HL-60 (cell line): ENCODE results near the gene CEBPB.
A peak's percentile ranks its signal among the peaks of the same experiment; 100 is the strongest.

Experiments used
- DNase-seq, 2 experiments: peaks; one replicate each; pipeline ENCODE4 v3.0.0-alpha.2; 2010 to 2020; ENCODE audit warnings: low read depth in 1 of 2, low spot score in 1 of 2
- H3K27ac ChIP-seq: fragments of 250-450 bp; sonication (Bioruptor Pico); replicated peaks from 2 replicates; pipeline ENCODE4 v1.5.1; 2020; ENCODE audit warnings: mild to moderate bottlenecking, moderate library complexity
- H3K27me3 ChIP-seq: fragments of 250-450 bp; sonication (Bioruptor Pico); 2 replicates; pipeline ENCODE4 v1.5.1; 2021; ENCODE audit warnings: mild to moderate bottlenecking, moderate library complexity; ENCODE audit not compliant: insufficient read depth, poor library complexity, severe bottlenecking
- H3K4me3 ChIP-seq: replicated peaks from 2 replicates; pipeline ENCODE4 v1.5.1; 2011; ENCODE audit warnings: mild to moderate bottlenecking, control low read depth, low read length; ENCODE audit not compliant: insufficient read depth
- GABPA ChIP-seq: IDR thresholded peaks from 2 replicates; pipeline ENCODE4 v1.6.1; 2012; ENCODE audit warnings: low read depth
- POLR2AphosphoS5 ChIP-seq: IDR thresholded peaks from 2 replicates; pipeline ENCODE4 v1.6.1; 2012; ENCODE audit warnings: low read depth
- SPI1 ChIP-seq: IDR thresholded peaks from 2 replicates; pipeline ENCODE4 v1.6.1; 2012; ENCODE audit warnings: low read depth, mild to moderate bottlenecking, borderline replicate concordance
- TF ChIP-seq, protein P1 (sequence below): IDR thresholded peaks from one replicate; pipeline ENCODE4 v1.5.1; 2011; ENCODE audit warnings: low read length, control low read depth, inconsistent platforms; ENCODE audit not compliant: insufficient read depth
- TF ChIP-seq, protein P2 (sequence below): IDR thresholded peaks from 2 replicates; pipeline ENCODE4 v1.6.1; 2012; ENCODE audit warnings: low read depth; ENCODE audit not compliant: insufficient replicate concordance

CEBPB gene

DNA sequence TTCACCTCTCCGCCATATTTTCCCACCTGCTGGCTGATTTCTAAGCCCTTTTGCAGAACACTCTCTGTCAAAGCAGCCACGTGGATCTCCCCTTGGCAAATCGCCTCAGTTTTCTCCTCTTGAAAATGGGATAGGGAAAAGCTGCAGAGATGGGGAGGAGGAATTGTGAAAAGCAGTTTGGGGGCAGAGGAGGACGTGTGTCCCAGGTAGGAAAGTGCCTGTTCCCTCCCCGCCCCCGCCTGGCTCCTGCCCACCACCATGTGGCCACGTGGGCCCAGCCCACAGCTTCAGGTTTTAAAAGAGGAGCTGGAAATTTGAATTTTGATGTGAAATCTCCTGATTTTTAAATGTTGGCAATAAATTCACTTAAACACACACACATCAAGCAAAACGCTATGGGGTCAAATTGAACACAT, 3.6 kb upstream of the CEBPB start:
- no peaks in the 10 kb centered on the region for H3K27me3 ChIP-seq
- no peak overlapping the region for H3K4me3 ChIP-seq
- no peak for DNase-seq
- H3K27ac ChIP-seq: no peak overlapping the region; the same call in 1 of the 2 replicates
- TF ChIP-seq SPI1: no peak
- TF ChIP-seq POLR2AphosphoS5: no peak
- TF ChIP-seq, protein P1, sequence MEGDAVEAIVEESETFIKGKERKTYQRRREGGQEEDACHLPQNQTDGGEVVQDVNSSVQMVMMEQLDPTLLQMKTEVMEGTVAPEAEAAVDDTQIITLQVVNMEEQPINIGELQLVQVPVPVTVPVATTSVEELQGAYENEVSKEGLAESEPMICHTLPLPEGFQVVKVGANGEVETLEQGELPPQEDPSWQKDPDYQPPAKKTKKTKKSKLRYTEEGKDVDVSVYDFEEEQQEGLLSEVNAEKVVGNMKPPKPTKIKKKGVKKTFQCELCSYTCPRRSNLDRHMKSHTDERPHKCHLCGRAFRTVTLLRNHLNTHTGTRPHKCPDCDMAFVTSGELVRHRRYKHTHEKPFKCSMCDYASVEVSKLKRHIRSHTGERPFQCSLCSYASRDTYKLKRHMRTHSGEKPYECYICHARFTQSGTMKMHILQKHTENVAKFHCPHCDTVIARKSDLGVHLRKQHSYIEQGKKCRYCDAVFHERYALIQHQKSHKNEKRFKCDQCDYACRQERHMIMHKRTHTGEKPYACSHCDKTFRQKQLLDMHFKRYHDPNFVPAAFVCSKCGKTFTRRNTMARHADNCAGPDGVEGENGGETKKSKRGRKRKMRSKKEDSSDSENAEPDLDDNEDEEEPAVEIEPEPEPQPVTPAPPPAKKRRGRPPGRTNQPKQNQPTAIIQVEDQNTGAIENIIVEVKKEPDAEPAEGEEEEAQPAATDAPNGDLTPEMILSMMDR: no peak
- no peak for TF ChIP-seq GABPA
- TF ChIP-seq, protein P2, sequence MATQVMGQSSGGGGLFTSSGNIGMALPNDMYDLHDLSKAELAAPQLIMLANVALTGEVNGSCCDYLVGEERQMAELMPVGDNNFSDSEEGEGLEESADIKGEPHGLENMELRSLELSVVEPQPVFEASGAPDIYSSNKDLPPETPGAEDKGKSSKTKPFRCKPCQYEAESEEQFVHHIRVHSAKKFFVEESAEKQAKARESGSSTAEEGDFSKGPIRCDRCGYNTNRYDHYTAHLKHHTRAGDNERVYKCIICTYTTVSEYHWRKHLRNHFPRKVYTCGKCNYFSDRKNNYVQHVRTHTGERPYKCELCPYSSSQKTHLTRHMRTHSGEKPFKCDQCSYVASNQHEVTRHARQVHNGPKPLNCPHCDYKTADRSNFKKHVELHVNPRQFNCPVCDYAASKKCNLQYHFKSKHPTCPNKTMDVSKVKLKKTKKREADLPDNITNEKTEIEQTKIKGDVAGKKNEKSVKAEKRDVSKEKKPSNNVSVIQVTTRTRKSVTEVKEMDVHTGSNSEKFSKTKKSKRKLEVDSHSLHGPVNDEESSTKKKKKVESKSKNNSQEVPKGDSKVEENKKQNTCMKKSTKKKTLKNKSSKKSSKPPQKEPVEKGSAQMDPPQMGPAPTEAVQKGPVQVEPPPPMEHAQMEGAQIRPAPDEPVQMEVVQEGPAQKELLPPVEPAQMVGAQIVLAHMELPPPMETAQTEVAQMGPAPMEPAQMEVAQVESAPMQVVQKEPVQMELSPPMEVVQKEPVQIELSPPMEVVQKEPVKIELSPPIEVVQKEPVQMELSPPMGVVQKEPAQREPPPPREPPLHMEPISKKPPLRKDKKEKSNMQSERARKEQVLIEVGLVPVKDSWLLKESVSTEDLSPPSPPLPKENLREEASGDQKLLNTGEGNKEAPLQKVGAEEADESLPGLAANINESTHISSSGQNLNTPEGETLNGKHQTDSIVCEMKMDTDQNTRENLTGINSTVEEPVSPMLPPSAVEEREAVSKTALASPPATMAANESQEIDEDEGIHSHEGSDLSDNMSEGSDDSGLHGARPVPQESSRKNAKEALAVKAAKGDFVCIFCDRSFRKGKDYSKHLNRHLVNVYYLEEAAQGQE: no peak

DNA sequence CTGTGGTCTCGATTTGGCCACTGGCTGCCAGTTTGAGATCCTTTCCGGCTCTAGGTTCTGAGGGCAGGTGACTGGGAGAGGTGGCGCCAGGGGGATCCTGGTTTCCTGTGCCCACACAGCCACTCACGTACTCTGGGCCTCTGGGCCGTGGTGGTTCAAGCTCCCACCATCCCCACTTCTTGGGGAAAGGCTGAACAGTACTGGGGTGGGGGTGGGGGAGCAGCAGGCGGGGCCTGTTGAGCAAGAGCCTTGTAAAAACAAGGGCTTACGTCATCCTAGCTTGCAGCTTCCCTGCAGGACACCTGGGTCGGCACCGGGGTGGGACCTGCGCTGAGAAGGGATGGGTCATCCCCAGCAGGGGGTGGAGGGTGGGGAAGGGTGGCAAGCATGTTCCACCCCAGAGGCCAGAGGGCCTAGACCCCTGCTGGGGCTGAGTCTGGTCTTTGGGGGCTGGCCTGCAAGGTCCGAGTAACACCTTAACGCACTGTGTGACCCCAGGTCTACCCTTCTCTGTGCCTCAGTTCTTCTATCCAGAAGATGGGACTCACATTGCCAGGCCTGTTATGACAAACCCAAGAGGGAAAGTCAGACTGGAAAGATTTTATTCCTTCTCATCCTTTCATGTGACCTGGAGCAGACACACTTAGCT, 3.1 kb upstream of the CEBPB start:
- DNase-seq: peak; percentile 65 to 85
- Histone ChIP-seq H3K4me3 (no peak overlapping the region), H3K27ac (no peak overlapping the region; the same call in 1 of the 2 replicates), H3K27me3 (no peaks in the 10 kb centered on the region)
- TF ChIP-seq POLR2AphosphoS5 (no peak), GABPA (no peak), SPI1 (no peak)
- TF ChIP-seq, protein P1: no peak
- TF ChIP-seq, protein P2: no peak

DNA sequence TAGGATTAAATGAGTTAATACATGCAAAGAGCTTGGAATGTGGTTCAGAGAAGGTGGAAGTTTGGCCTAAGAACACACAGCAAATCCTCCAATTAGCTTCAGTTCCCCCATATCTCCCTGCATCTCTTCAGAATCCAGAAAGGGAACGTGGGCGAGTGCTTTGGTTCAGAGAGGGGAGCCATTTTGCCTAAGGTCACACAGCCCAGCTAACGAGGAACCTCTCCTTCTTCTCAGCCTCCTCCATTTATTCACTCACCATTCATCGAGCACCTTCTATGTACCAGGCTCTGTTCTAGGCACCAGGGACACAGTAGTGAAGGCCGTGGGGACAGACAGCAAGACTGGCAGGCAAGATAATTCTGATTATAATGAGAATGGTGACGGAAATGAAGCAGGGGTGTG, 2.3 kb upstream of the CEBPB start:
- Histone ChIP-seq H3K27me3 (no peaks in the 10 kb centered on the region), H3K4me3 (no peak overlapping the region), H3K27ac (no peak overlapping the region)
- DNase-seq: no peak
- TF ChIP-seq GABPA: no peak
- TF ChIP-seq POLR2AphosphoS5: no peak
- TF ChIP-seq, protein P1: no peak
- TF ChIP-seq SPI1: no peak
- TF ChIP-seq, protein P2: no peak
